HUES64 (cell line): Measurements from ENCODE around the gene MRTFA.
"Not testable (repeated sequence)": the region's sequence is repeated elsewhere in the genome, so short reads cannot be mapped to it uniquely, and the experiment has no call there.

Source experiments
- H3K27ac ChIP-seq: 2 replicates; pipeline ENCODE4 v1.7.0; 2013; ENCODE audit warnings: low read depth, low read length, inconsistent platforms
- H3K27me3 ChIP-seq: 2 replicates; pipeline ENCODE4 v1.6.1; 2013; ENCODE audit warnings: mild to moderate bottlenecking, low read length; ENCODE audit not compliant: insufficient read depth
- H3K36me3 ChIP-seq: 2 replicates; pipeline ENCODE4 v1.6.1; 2013; ENCODE audit warnings: mild to moderate bottlenecking, low read length; ENCODE audit not compliant: insufficient read depth
- H3K4me1 ChIP-seq: 2 replicates; pipeline ENCODE4 v1.6.1; 2013; ENCODE audit warnings: mild to moderate bottlenecking, low read length, moderate library complexity; ENCODE audit not compliant: insufficient read depth
- H3K4me3 ChIP-seq: 2 replicates; pipeline ENCODE4 v1.5.1; 2013; ENCODE audit warnings: mild to moderate bottlenecking, low read length, moderate library complexity
- H3K9ac ChIP-seq: 2 replicates; pipeline ENCODE4 v1.6.1; 2013; ENCODE audit warnings: mild to moderate bottlenecking, low read depth, low read length
- H3K9me3 ChIP-seq: 2 replicates; pipeline ENCODE4 v1.6.1; 2013; ENCODE audit warnings: low read depth, low read length; ENCODE audit not compliant: insufficient read depth
- WGBS: fragments of 150-250, 120-280 bp; methylation state at CpG from one replicate; pipeline ENCODE4 v1.1.7; 2013; ENCODE audit warnings: missing lambda C conversion rate; 5-methylcytosine and 5-hydroxymethylcytosine counted together

MRTFA gene

DNA sequence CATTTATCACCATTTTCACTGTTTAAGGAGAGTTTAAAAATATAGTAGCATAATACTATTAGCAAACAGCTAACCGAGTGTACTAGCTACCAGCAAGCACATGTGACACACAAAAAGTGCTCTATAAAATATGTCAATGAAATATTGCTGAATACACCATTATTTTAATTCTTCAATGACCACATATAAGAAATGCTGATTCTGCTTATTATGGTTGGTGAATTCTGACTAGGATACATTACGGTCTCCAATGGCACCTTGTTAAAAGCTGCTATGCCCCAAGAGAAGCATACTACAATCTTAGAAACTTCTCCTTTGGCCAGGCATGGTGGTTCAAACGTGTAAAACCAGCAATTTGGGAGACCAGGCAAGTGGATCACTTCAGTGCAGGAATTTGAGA, 129.8 kb downstream of the MRTFA start:
- Histone ChIP-seq H3K27me3 (no peaks in the 10 kb centered on the region), H3K4me3 (no peak overlapping the region), H3K36me3 (peaks cover 3% of the 10 kb centered on the region; the same call in 1 of the 2 replicates), H3K9ac (no peak overlapping the region), H3K9me3 (peaks cover 10% of the 10 kb centered on the region), H3K27ac (no peak overlapping the region), H3K4me1 (peaks cover 20% of the 10 kb centered on the region)
- WGBS, result 93% methylated on average over 2 of the region's 3 CpGs

- Histone ChIP-seq H3K9me3 (peaks cover 10% of the 10 kb centered on the region), H3K36me3 (peaks cover 3% of the 10 kb centered on the region; the same call in 1 of the 2 replicates), H3K4me3 (no peak overlapping the region), H3K27me3 (no peaks in the 10 kb centered on the region), H3K9ac (no peak overlapping the region), H3K27ac (no peak overlapping the region), H3K4me1 (peaks cover 8% of the 10 kb centered on the region)
- 46% methylated on average over 2 of the region's 3 CpGs for WGBS
Measured at GRCh38 chr22:40504285-40505249, 132.0 kb downstream of the MRTFA start.

- peaks cover 10% of the 10 kb centered on the region for H3K9me3 ChIP-seq
- 95% methylated on average over 1 of the region's 1 CpG for WGBS
- H3K4me1 ChIP-seq, result peaks cover 17% of the 10 kb centered on the region
- H3K9ac ChIP-seq, result no peak overlapping the region
- H3K27ac ChIP-seq, result no peak overlapping the region
- no peaks in the 10 kb centered on the region for H3K27me3 ChIP-seq
- no peak overlapping the region for H3K4me3 ChIP-seq
- peaks cover 3% of the 10 kb centered on the region; the same call in 1 of the 2 replicates for H3K36me3 ChIP-seq
Measured at GRCh38 chr22:40502919-40503318, 133.6 kb downstream of the MRTFA start.

DNA sequence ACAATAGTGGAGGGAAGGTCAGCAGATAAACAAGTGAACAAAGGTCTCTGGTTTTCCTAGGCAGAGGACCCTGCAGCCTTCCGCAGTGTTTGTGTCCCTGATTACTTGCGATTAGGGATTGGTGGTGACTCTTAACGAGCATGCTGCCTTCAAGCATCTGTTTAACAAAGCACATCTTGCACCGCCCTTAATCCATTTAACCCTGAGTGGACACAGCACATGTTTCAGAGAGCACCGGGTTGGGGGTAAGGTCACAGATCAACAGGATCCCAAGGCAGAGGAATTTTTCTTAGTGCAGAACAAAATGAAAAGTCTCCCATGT, 136.1 kb downstream of the MRTFA start:
- H3K9me3 ChIP-seq, H3K9ac ChIP-seq, H3K27me3 ChIP-seq, H3K4me3 ChIP-seq, H3K36me3 ChIP-seq, H3K27ac ChIP-seq: not testable (repeated sequence)
- WGBS, result 61% methylated on average over 3 of the region's 5 CpGs
- H3K4me1 ChIP-seq, result peaks cover 17% of the 10 kb centered on the region

DNA sequence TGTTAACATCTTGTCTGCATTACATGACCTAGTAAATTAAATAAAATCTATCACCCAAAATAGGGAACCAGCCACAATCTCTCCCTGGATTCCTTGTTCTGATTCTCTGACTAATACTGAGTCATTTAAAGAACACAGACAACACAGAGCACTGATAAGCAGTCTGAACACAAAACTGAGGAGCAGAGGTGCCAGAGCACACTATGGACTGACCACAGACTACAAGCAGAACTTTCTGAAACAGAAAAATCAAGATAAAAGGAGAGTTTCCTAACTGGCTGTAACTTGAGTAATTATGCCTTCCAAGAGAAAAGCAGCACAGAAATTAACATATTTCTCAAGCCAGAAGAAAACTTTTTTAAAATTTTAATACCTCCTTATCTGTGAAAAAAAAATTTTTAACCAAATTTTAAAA, 137.3 kb downstream of the MRTFA start:
- Histone ChIP-seq H3K9ac (no peak overlapping the region; the same call in 1 of the 2 replicates), H3K27ac (peak overlapping the region; percentile 56), H3K4me1 (peaks cover 17% of the 10 kb centered on the region)

DNA sequence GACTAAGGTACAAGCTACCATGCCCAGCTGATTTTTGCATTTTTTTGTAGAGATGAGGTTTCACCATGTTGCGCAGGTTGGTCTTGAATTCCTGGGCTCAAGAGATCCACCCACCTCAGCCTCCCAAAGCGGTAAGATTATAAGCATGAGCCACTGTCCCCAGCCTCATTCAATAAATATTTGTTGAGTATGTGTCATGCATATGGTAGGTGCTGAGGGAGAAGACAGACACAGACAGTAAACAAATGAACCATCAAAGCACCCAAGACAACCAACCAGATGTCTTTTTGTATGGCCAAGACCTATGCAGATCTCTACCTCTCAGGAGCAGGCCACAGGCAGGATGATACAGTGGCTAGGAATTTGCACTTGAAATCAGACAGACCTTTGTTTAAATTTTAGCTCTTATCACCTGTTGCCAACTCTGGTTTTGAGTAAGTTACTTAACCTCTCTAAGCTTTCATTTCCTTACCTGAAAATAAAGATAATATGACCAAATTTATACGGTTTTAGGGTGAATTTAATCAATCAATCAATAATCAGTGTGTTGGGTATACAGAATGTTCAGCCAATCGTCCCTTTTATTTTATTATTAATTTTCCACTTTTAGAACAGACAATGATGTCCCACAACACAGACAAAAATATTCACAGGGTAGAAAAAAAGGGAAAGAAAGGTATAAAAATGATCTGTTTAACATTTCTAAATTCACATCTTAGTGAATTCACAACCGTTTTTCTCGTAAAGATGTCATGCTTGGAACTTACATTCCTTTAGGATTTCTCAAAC, 137.9 kb downstream of the MRTFA start:
- H3K9me3 ChIP-seq, result peaks cover 10% of the 10 kb centered on the region
- H3K4me1 ChIP-seq, result peaks cover 20% of the 10 kb centered on the region
- no peaks in the 10 kb centered on the region for H3K27me3 ChIP-seq
- H3K4me3 ChIP-seq, result no peak overlapping the region
- H3K36me3 ChIP-seq, result peaks cover 3% of the 10 kb centered on the region; the same call in 1 of the 2 replicates
- H3K9ac ChIP-seq, result peak overlapping the region; percentile 0
- peak overlapping the region; percentile 56 for H3K27ac ChIP-seq
- 84% methylated on average over 3 of the region's 6 CpGs for WGBS

More for the DNA sequence above, 137.3 kb downstream of the MRTFA start:
- no peak overlapping the region for H3K4me3 ChIP-seq
- H3K36me3 ChIP-seq, result peaks cover 3% of the 10 kb centered on the region; the same call in 1 of the 2 replicates
- H3K9me3 ChIP-seq, result peaks cover 10% of the 10 kb centered on the region
- no peaks in the 10 kb centered on the region for H3K27me3 ChIP-seq

DNA sequence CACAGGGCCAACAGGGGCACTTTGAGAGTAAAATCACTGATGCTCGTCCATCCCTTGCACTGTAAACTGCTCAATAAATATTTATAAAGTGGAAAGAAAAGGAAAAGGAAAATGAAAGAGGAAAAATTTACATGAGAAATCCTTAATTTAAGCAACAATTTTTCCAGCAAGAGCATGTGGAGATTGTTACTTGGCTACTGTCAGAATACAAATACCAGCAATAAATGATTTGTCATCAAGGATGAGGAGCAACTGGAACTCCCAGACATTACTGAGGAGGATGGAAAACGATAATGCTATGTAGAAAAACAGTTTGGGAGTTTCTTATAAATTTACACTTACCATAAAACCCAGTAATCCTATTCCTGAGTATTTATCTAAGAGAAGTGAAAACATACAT, 143.1 kb downstream of the MRTFA start:
- WGBS, result no CpG with 5 or more reads among the region's 2 CpGs
- Histone ChIP-seq H3K9me3 (no peaks in the 10 kb centered on the region), H3K27me3 (no peaks in the 10 kb centered on the region), H3K36me3 (no peaks in the 10 kb centered on the region), H3K4me3 (no peak overlapping the region), H3K9ac (no peak overlapping the region), H3K4me1 (peaks cover 26% of the 10 kb centered on the region), H3K27ac (no peak overlapping the region)

- H3K36me3 ChIP-seq, result no peaks in the 10 kb centered on the region
- no peak overlapping the region for H3K4me3 ChIP-seq
- 0 out of 2 replicates have a peak overlapping the region, but pooled peaks have one; percentile 29 for H3K9ac ChIP-seq
- peak overlapping the region; percentile 1; the same call in 1 of the 2 replicates for H3K27ac ChIP-seq
- peaks cover 23% of the 10 kb centered on the region for H3K4me1 ChIP-seq
- 61% methylated on average over 5 of the region's 5 CpGs for WGBS
- H3K9me3 ChIP-seq, result no peaks in the 10 kb centered on the region
- no peaks in the 10 kb centered on the region for H3K27me3 ChIP-seq
Measured at GRCh38 chr22:40491990-40492631, 144.4 kb downstream of the MRTFA start.

- Histone ChIP-seq H3K4me1 (peaks cover 15% of the 10 kb centered on the region), H3K27ac (no peak overlapping the region), H3K4me3 (no peak overlapping the region), H3K9me3 (no peaks in the 10 kb centered on the region), H3K9ac (no peak overlapping the region), H3K36me3 (no peaks in the 10 kb centered on the region), H3K27me3 (no peaks in the 10 kb centered on the region)
- WGBS, result 62% methylated on average over 2 of the region's 3 CpGs
Measured at GRCh38 chr22:40487663-40488249, 148.8 kb downstream of the MRTFA start.

GRCh38 chr22:40486962-40487602, 149.4 kb downstream of the MRTFA start:
- H3K4me1 ChIP-seq, result peaks cover 8% of the 10 kb centered on the region
- H3K4me3 ChIP-seq, result no peak overlapping the region
- no peaks in the 10 kb centered on the region for H3K9me3 ChIP-seq
- no peak overlapping the region for H3K9ac ChIP-seq
- no peaks in the 10 kb centered on the region for H3K27me3 ChIP-seq
- H3K27ac ChIP-seq, result no peak overlapping the region
- no peaks in the 10 kb centered on the region for H3K36me3 ChIP-seq
- 96% methylated on average over 1 of the region's 2 CpGs for WGBS
